Endodermal cell (in vitro differentiated cells): ENCODE measurements around the gene ARHGAP42. TPM values are rescaled to one million over a fixed set of nuclear protein-coding genes. Genes with fewer than 3 reads are reported as not detected.

Experiments used
- DNase-seq: peaks from one replicate; pipeline ENCODE4 v3.0.0-alpha.2; 2017
- H3K27ac ChIP-seq: 2 replicates; pipeline ENCODE4 v1.5.1; 2013; ENCODE audit warnings: mild to moderate bottlenecking, low read depth, low read length, moderate library complexity
- H3K27me3 ChIP-seq: 2 replicates; pipeline ENCODE4 v1.6.1; 2013; ENCODE audit warnings: mild to moderate bottlenecking, low read length, moderate library complexity; ENCODE audit not compliant: insufficient read depth, control insufficient read depth, poor library complexity, severe bottlenecking
- H3K36me3 ChIP-seq: 2 replicates; pipeline ENCODE4 v1.7.0; 2013; ENCODE audit warnings: mild to moderate bottlenecking, low read length, moderate library complexity; ENCODE audit not compliant: control insufficient read depth, insufficient read depth
- H3K4me1 ChIP-seq: one replicate; pipeline ENCODE4 v1.7.0; 2013; ENCODE audit warnings: low read length; ENCODE audit not compliant: control insufficient read depth, insufficient read depth
- H3K4me3 ChIP-seq: 2 replicates; pipeline ENCODE4 v1.5.1; 2013; ENCODE audit warnings: mild to moderate bottlenecking, low read length, moderate library complexity
- H3K9ac ChIP-seq: 2 replicates; pipeline ENCODE4 v1.6.1; 2013; ENCODE audit warnings: mild to moderate bottlenecking, low read length, moderate library complexity; ENCODE audit not compliant: poor library complexity, severe bottlenecking; ENCODE audit errors: extremely low read depth
- H3K9me3 ChIP-seq: 2 replicates; pipeline ENCODE4 v1.6.1; 2013; ENCODE audit warnings: mild to moderate bottlenecking, low read length, moderate library complexity; ENCODE audit not compliant: control insufficient read depth
- H3K27ac Mint-ChIP-seq: 2 replicates; pipeline ENCODE4 v1.8.0; 2020; ENCODE audit warnings: mixed read lengths
- H3K27me3 Mint-ChIP-seq: 2 replicates; pipeline ENCODE4 v1.8.0; 2021; ENCODE audit warnings: mild to moderate bottlenecking, mixed read lengths; ENCODE audit not compliant: insufficient read depth
- H3K36me3 Mint-ChIP-seq: 2 replicates; pipeline ENCODE4 v1.8.0; 2020; ENCODE audit warnings: low read depth, mixed read lengths
- H3K4me1 Mint-ChIP-seq: 2 replicates; pipeline ENCODE4 v1.8.0; 2020; ENCODE audit warnings: mixed read lengths
- H3K4me3 Mint-ChIP-seq: 2 replicates; pipeline ENCODE4 v1.8.0; 2020; ENCODE audit warnings: mild to moderate bottlenecking, moderate library complexity, mixed read lengths
- H3K9me3 Mint-ChIP-seq: 2 replicates; pipeline ENCODE4 v1.8.0; 2020; ENCODE audit warnings: mild to moderate bottlenecking, mixed read lengths
- WGBS, 2 experiments: methylation state at CpG; one replicate each; pipeline versions ENCODE4 v1.1.5 to v1.1.7; 2013; ENCODE audit warnings: missing lambda C conversion rate in 2 of 2, mixed read lengths in 1 of 2; ENCODE audit not compliant: insufficient coverage in 1 of 2, insufficient read length in 1 of 2; 5-methylcytosine and 5-hydroxymethylcytosine counted together
- total RNA-seq, 2 donors: library from RNA; stranded (reverse); fragmentation: NEBNext Ultra II Directional in 1 of 2; extraction: Animal tissue kit (Norgen Biotek cat#: 25700) in 1 of 2; gene quantifications; 2 replicates in 1 of 2; 3 replicates in 1 of 2; pipeline ENCODE4 v1.2.1, GENCODE V29; 2021
- TF ChIP-seq, protein P1 (sequence below): fragments of 200-600 bp; sonication (generic); conservative IDR thresholded peaks from 2 replicates; pipeline ENCODE4 v1.5.0; 2021; ENCODE audit warnings: antibody characterized with exemption, mild to moderate bottlenecking

The ARHGAP42 gene
- total RNA-seq, 2 donors from 2014 or later, result 164 to 176 TPM

DNA sequence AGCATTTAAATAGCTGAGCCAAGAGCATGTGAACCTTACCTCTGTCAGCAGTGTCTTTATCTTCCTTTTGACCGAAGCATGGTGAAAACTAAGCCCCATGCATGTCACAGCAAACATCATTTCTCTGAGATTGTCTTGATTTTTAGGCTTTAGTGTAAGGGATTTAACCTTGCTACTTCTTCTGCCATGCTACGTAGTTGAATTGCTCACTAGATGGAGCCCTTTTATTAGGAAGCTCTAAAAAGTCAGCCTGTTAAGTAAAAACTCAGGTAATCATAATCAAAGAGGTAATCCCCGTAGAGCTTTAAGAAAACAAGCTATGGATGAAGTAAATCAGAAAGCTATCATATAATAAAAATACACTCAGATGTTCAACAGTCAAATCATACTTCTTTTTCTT, 293.1 kb downstream of the ARHGAP42 start:
- Histone ChIP-seq H3K4me3 (no peak overlapping the region), H3K4me1 (peaks cover 3% of the 10 kb centered on the region), H3K27me3 (no peaks in the 10 kb centered on the region), H3K9ac (no peak overlapping the region), H3K27ac (no peak overlapping the region), H3K36me3 (peaks cover 86% of the 10 kb centered on the region), H3K9me3 (no peaks in the 10 kb centered on the region)
- peaks cover 20% of the 10 kb centered on the region for H3K27me3 Mint-ChIP-seq
- H3K27ac Mint-ChIP-seq, result no peak overlapping the region
- TF ChIP-seq, protein P1, sequence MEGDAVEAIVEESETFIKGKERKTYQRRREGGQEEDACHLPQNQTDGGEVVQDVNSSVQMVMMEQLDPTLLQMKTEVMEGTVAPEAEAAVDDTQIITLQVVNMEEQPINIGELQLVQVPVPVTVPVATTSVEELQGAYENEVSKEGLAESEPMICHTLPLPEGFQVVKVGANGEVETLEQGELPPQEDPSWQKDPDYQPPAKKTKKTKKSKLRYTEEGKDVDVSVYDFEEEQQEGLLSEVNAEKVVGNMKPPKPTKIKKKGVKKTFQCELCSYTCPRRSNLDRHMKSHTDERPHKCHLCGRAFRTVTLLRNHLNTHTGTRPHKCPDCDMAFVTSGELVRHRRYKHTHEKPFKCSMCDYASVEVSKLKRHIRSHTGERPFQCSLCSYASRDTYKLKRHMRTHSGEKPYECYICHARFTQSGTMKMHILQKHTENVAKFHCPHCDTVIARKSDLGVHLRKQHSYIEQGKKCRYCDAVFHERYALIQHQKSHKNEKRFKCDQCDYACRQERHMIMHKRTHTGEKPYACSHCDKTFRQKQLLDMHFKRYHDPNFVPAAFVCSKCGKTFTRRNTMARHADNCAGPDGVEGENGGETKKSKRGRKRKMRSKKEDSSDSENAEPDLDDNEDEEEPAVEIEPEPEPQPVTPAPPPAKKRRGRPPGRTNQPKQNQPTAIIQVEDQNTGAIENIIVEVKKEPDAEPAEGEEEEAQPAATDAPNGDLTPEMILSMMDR, result peak; percentile 73
- H3K9me3 Mint-ChIP-seq, result no peaks in the 10 kb centered on the region
- peaks cover 44% of the 10 kb centered on the region for H3K4me1 Mint-ChIP-seq
- DNase-seq, result no peak
- H3K36me3 Mint-ChIP-seq, result peaks cover 71% of the 10 kb centered on the region
- 59 to 72% methylated on average over 2 to 3 of the region's 3 CpGs for WGBS, 2 experiments
- no peak overlapping the region for H3K4me3 Mint-ChIP-seq

- Histone ChIP-seq H3K27me3 (no peaks in the 10 kb centered on the region), H3K4me3 (no peak overlapping the region), H3K9ac (no peak overlapping the region), H3K27ac (no peak overlapping the region), H3K9me3 (no peaks in the 10 kb centered on the region), H3K4me1 (peaks cover 3% of the 10 kb centered on the region), H3K36me3 (peaks cover 87% of the 10 kb centered on the region)
- no peak overlapping the region for H3K27ac Mint-ChIP-seq
- peaks cover 44% of the 10 kb centered on the region for H3K4me1 Mint-ChIP-seq
- peaks cover 73% of the 10 kb centered on the region for H3K36me3 Mint-ChIP-seq
- no peak for DNase-seq
- TF ChIP-seq, protein P1, result no peak
- WGBS, 2 experiments, result 86 to 95% methylated on average over 1 of the region's 1 CpG
- no peaks in the 10 kb centered on the region for H3K9me3 Mint-ChIP-seq
- no peak overlapping the region for H3K4me3 Mint-ChIP-seq
- H3K27me3 Mint-ChIP-seq, result peaks cover 16% of the 10 kb centered on the region
Measured at GRCh38 chr11:100981196-100981824, 294.2 kb downstream of the ARHGAP42 start.

DNA sequence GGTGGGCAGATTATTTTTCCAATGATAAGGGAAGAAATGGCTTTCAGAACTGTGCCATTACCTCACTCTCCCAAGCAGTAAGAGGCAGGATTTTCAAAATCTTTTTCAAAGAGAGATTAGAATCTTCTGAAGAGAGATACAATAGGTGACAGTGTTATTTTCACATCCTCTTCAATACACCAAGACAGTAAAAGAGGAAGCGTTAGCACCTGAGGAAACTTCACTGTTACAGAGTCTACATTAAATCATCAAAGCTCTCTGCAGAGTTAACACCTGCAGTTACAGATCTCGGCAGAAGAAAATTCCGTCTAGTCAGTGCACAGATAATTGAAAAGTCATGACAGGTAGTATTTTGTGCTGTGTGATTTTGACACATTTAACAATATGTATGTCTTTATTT, 297.6 kb downstream of the ARHGAP42 start:
- no peak for DNase-seq
- Histone ChIP-seq H3K9ac (no peak overlapping the region), H3K4me3 (no peak overlapping the region), H3K4me1 (no peaks in the 10 kb centered on the region), H3K9me3 (no peaks in the 10 kb centered on the region), H3K27ac (no peak overlapping the region), H3K36me3 (peaks cover 77% of the 10 kb centered on the region), H3K27me3 (no peaks in the 10 kb centered on the region)
- WGBS, 2 experiments, result 94% methylated on average over 3 of the region's 3 CpGs; no CpG with 5 or more reads in 1 of the 2 experiments
- no peaks in the 10 kb centered on the region for H3K9me3 Mint-ChIP-seq
- H3K27me3 Mint-ChIP-seq, result no peaks in the 10 kb centered on the region
- TF ChIP-seq, protein P1, result no peak
- no peak overlapping the region for H3K27ac Mint-ChIP-seq
- H3K36me3 Mint-ChIP-seq, result peaks cover 70% of the 10 kb centered on the region
- H3K4me1 Mint-ChIP-seq, result peaks cover 16% of the 10 kb centered on the region
- H3K4me3 Mint-ChIP-seq, result no peak overlapping the region
